HepG2 (cell line): ENCODE results near the gene NELFCD. TPM values are rescaled to one million over a fixed set of nuclear protein-coding genes. Genes with fewer than 3 reads are reported as not detected.

Source experiments
- CHCHD3 ChIP-seq: sonication (generic); formaldehyde crosslinking; IDR thresholded peaks from 2 replicates; pipeline ENCODE4 v1.8.0; 2022; ENCODE audit warnings: mild to moderate bottlenecking, missing genetic modification reagents, moderate library complexity
- GPN1 ChIP-seq: sonication (generic); formaldehyde crosslinking; IDR thresholded peaks from 2 replicates; pipeline ENCODE4 v1.5.1; 2020; ENCODE audit warnings: missing genetic modification reagents, borderline replicate concordance
- HES4 ChIP-seq: sonication (generic); formaldehyde crosslinking; IDR thresholded peaks from 2 replicates; pipeline ENCODE4 v1.9.0; 2021; ENCODE audit warnings: mild to moderate bottlenecking, missing genetic modification reagents, borderline replicate concordance
- POGZ ChIP-seq: sonication (generic); formaldehyde crosslinking; IDR thresholded peaks from 2 replicates; pipeline ENCODE4 v1.4.0; 2020; ENCODE audit warnings: mild to moderate bottlenecking, missing genetic modification reagents
- ZNF441 ChIP-seq: sonication (generic); formaldehyde crosslinking; IDR thresholded peaks from 2 replicates; pipeline ENCODE4 v1.7.0; 2021; ENCODE audit warnings: missing genetic modification reagents, borderline replicate concordance
- ZNF569 ChIP-seq: sonication (generic); formaldehyde crosslinking; IDR thresholded peaks from 2 replicates; pipeline ENCODE4 v1.5.0; 2020; ENCODE audit warnings: mild to moderate bottlenecking, missing genetic modification reagents, moderate library complexity, borderline replicate concordance
- ZNF660 ChIP-seq: sonication (generic); formaldehyde crosslinking; IDR thresholded peaks from 2 replicates; pipeline ENCODE4 v1.5.1; 2020; ENCODE audit warnings: mild to moderate bottlenecking, low read depth, missing genetic modification reagents, borderline replicate concordance
- ZNF75D ChIP-seq: sonication (generic); formaldehyde crosslinking; IDR thresholded peaks from 2 replicates; pipeline ENCODE4 v1.8.1; 2023; ENCODE audit warnings: missing genetic modification reagents, mild to moderate bottlenecking, borderline replicate concordance
- polyA plus RNA-seq, 8 experiments: library from polyadenylated mRNA; depleted of rRNA in 3 of 8; stranded (reverse) in 7 of 8; unstranded in 1 of 8; fragments of >200 nt; fragmentation: Illumina TruSeq in 4 of 8; extraction: Trizol in 4 of 8; gene quantifications; 2 replicates each; pipeline versions ENCODE4 v1.2.1 to v1.2.3, GENCODE V29; 2011 to 2016; ENCODE audit warnings: low read depth in 4 of 8, missing spikeins in 1 of 8, mixed read lengths in 1 of 8; ENCODE audit not compliant: insufficient read depth in 1 of 8
- total RNA-seq, 5 experiments: library from RNA; depleted of rRNA; stranded (reverse); fragments of >200 nt; fragmentation: Illumina TruSeq; extraction: Trizol; gene quantifications; 2 replicates each; pipeline ENCODE4 v1.2.3, GENCODE V29; 2016; ENCODE audit warnings: low read depth in 1 of 5
- TF ChIP-seq, protein P1 (sequence below): IDR thresholded peaks from 2 replicates; pipeline ENCODE4 v1.6.1; 2018; ENCODE audit warnings: missing genetic modification reagents, mild to moderate bottlenecking, missing compliant biosample characterization
- TF ChIP-seq, protein P2 (sequence below): sonication (generic); formaldehyde crosslinking; IDR thresholded peaks from 2 replicates; pipeline ENCODE4 v1.5.1; 2020; ENCODE audit warnings: mild to moderate bottlenecking, missing genetic modification reagents
- TF ChIP-seq, protein P3 (sequence below): sonication (generic); formaldehyde crosslinking; IDR thresholded peaks from 2 replicates; pipeline ENCODE4 v1.8.0; 2022; ENCODE audit warnings: missing genetic modification reagents, mild to moderate bottlenecking, moderate library complexity, borderline replicate concordance
- TF ChIP-seq, protein P4 (sequence below): sonication (generic); formaldehyde crosslinking; IDR thresholded peaks from 2 replicates; pipeline ENCODE4 v1.4.0; 2020; ENCODE audit warnings: mild to moderate bottlenecking, missing genetic modification reagents
- TF ChIP-seq, protein P5 (sequence below): sonication (generic); formaldehyde crosslinking; IDR thresholded peaks from 2 replicates; pipeline ENCODE4 v1.5.0; 2020; ENCODE audit warnings: missing genetic modification reagents
- TF ChIP-seq, protein P6 (sequence below): sonication (generic); formaldehyde crosslinking; IDR thresholded peaks from 2 replicates; pipeline ENCODE4 v1.4.0; 2020; ENCODE audit warnings: mild to moderate bottlenecking, low read depth, missing genetic modification reagents
- TF ChIP-seq, protein P7 (sequence below): sonication (generic); formaldehyde crosslinking; IDR thresholded peaks from 2 replicates; pipeline ENCODE4 v1.8.1; 2023; ENCODE audit warnings: mild to moderate bottlenecking, missing genetic modification reagents

The NELFCD gene
- total and polyA plus RNA-seq, 2 of the 13 experiments (the other 11 are each of a cell fraction or from before 2014, with no cell fraction given), result 159 to 203 TPM

DNA sequence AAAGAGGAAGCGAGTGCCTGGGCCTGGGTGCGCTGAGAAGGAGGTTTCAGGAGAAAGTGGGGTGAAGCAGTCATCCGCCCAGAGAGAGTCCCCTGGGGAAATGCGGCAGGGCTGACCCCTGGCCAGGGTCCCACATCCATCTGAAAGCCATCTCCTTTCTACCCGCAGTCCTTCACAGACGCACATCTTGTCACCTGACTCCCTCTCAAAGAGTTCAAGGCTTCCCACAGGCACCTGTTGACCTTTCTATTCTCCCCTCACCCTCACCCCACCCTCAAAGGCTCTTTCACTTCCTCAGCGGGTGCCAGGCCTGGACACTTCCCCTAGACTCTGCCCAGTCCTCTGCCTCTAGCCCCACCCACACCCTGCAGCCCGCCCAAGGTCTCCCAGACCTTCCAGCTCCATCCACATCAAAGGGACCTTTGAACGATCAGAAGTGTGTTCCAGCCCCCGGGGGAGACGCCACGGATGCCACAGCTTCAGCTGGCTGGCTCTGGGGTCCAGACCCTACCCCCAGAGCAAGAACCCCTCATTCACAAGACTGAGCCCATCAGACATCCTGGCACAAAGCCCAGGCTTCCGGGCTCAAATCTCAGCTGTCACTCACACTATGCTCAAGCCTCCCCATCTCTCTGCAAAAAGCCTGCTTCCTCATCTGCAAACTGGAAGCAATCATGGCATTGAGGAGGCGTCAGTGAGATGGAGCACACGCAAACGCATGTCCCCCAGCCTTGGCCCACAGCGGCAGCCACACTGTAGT lies 23.9 kb downstream of the NELFCD start (continued):
- TF ChIP-seq, protein P1, sequence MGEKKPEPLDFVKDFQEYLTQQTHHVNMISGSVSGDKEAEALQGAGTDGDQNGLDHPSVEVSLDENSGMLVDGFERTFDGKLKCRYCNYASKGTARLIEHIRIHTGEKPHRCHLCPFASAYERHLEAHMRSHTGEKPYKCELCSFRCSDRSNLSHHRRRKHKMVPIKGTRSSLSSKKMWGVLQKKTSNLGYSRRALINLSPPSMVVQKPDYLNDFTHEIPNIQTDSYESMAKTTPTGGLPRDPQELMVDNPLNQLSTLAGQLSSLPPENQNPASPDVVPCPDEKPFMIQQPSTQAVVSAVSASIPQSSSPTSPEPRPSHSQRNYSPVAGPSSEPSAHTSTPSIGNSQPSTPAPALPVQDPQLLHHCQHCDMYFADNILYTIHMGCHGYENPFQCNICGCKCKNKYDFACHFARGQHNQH (CRISPR knock-in tag), result no peak; the same call in 1 of the 2 replicates
- TF ChIP-seq, protein P2, sequence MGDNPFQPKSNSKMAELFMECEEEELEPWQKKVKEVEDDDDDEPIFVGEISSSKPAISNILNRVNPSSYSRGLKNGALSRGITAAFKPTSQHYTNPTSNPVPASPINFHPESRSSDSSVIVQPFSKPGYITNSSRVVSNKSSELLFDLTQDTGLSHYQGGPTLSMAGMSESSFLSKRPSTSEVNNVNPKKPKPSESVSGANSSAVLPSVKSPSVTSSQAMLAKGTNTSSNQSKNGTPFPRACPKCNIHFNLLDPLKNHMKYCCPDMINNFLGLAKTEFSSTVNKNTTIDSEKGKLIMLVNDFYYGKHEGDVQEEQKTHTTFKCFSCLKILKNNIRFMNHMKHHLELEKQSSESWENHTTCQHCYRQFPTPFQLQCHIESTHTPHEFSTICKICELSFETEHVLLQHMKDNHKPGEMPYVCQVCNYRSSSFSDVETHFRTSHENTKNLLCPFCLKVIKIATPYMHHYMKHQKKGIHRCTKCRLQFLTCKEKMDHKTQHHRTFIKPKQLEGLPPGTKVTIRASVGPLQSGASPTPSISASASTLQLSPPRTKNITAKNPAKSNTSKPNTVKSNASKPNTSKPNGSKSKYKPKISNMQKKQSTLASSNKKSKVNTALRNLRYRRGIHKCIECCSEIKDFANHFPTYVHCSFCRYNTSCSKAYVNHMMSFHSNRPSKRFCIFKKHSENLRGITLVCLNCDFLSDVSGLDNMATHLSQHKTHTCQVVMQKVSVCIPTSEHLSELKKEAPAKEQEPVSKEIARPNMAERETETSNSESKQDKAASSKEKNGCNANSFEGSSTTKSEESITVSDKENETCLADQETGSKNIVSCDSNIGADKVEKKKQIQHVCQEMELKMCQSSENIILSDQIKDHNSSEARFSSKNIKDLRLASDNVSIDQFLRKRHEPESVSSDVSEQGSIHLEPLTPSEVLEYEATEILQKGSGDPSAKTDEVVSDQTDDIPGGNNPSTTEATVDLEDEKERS (CRISPR knock-in tag), result 0 out of 2 replicates have a peak, but pooled peaks have one; percentile 47
- TF ChIP-seq, protein P3, sequence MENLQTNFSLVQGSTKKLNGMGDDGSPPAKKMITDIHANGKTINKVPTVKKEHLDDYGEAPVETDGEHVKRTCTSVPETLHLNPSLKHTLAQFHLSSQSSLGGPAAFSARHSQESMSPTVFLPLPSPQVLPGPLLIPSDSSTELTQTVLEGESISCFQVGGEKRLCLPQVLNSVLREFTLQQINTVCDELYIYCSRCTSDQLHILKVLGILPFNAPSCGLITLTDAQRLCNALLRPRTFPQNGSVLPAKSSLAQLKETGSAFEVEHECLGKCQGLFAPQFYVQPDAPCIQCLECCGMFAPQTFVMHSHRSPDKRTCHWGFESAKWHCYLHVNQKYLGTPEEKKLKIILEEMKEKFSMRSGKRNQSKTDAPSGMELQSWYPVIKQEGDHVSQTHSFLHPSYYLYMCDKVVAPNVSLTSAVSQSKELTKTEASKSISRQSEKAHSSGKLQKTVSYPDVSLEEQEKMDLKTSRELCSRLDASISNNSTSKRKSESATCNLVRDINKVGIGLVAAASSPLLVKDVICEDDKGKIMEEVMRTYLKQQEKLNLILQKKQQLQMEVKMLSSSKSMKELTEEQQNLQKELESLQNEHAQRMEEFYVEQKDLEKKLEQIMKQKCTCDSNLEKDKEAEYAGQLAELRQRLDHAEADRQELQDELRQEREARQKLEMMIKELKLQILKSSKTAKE (CRISPR knock-in tag), result peak; percentile 61; the same call in 1 of the 2 replicates
- TF ChIP-seq ZNF660 (CRISPR knock-in tag) (no peak), POGZ (CRISPR knock-in tag) (no peak; the same call in 1 of the 2 replicates), GPN1 (CRISPR knock-in tag) (no peak), HES4 (no peak), ZNF75D (CRISPR knock-in tag) (no peak), ZNF569 (CRISPR knock-in tag) (no peak), CHCHD3 (CRISPR knock-in tag) (no peak; the same call in 1 of the 2 replicates), ZNF441 (CRISPR knock-in tag) (no peak)
- TF ChIP-seq, protein P4, sequence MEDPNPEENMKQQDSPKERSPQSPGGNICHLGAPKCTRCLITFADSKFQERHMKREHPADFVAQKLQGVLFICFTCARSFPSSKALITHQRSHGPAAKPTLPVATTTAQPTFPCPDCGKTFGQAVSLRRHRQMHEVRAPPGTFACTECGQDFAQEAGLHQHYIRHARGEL (CRISPR knock-in tag), result no peak
- TF ChIP-seq, protein P5, sequence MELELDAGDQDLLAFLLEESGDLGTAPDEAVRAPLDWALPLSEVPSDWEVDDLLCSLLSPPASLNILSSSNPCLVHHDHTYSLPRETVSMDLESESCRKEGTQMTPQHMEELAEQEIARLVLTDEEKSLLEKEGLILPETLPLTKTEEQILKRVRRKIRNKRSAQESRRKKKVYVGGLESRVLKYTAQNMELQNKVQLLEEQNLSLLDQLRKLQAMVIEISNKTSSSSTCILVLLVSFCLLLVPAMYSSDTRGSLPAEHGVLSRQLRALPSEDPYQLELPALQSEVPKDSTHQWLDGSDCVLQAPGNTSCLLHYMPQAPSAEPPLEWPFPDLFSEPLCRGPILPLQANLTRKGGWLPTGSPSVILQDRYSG (CRISPR knock-in tag), result no peak
- TF ChIP-seq, protein P6, sequence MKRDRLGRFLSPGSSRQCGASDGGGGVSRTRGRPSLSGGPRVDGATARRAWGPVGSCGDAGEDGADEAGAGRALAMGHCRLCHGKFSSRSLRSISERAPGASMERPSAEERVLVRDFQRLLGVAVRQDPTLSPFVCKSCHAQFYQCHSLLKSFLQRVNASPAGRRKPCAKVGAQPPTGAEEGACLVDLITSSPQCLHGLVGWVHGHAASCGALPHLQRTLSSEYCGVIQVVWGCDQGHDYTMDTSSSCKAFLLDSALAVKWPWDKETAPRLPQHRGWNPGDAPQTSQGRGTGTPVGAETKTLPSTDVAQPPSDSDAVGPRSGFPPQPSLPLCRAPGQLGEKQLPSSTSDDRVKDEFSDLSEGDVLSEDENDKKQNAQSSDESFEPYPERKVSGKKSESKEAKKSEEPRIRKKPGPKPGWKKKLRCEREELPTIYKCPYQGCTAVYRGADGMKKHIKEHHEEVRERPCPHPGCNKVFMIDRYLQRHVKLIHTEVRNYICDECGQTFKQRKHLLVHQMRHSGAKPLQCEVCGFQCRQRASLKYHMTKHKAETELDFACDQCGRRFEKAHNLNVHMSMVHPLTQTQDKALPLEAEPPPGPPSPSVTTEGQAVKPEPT (CRISPR knock-in tag), result peak; percentile 20; the same call in 1 of the 2 replicates
- TF ChIP-seq, protein P7, sequence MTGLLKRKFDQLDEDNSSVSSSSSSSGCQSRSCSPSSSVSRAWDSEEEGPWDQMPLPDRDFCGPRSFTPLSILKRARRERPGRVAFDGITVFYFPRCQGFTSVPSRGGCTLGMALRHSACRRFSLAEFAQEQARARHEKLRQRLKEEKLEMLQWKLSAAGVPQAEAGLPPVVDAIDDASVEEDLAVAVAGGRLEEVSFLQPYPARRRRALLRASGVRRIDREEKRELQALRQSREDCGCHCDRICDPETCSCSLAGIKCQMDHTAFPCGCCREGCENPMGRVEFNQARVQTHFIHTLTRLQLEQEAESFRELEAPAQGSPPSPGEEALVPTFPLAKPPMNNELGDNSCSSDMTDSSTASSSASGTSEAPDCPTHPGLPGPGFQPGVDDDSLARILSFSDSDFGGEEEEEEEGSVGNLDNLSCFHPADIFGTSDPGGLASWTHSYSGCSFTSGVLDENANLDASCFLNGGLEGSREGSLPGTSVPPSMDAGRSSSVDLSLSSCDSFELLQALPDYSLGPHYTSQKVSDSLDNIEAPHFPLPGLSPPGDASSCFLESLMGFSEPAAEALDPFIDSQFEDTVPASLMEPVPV (CRISPR knock-in tag), result no peak
